ENCODE data around the gene ACSL3. TPM values are rescaled to one million over a fixed set of nuclear protein-coding genes. Genes with fewer than 3 reads are reported as not detected.

Gene ACSL3
- total RNA-seq, 1 donor from 2014 or later = 107 TPM

DNA sequence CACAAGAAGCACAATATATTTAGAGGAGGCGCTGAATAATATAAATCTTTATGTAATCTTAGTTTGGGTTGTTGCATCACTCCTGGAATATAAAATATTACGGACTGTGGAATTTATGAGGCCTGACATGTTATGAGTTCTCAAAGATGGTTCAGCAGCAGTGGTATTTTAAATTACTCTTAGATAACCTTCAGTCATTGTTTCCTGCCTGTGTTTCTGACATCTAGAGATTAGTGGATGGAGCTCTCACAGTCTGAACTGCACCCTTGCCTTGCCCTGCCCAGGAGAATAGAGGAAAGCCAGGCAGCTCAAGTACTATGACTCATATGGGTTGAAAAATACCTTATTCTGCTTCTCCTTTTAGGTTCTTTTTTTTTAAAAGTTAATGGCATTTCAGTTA is 70.0 kb downstream of the ACSL3 start:
- no peak for DNase-seq (ENCODE audit: low spot score)
- Mint-ChIP-seq H3K9me3 (ENCODE audit: low read depth) (no peaks in the 10 kb centered on the region), H3K27me3 (ENCODE audit: low read depth) (no peaks in the 10 kb centered on the region), H3K4me1 (ENCODE audit: low read depth) (peaks cover 17% of the 10 kb centered on the region), H3K4me3 (ENCODE audit: unreplicated experiment) (no peak overlapping the region), H3K27ac (ENCODE audit: unreplicated experiment) (peak overlapping the region; percentile 65), H3K36me3 (ENCODE audit: low read depth) (peaks cover 26% of the 10 kb centered on the region)
- TF ChIP-seq, protein P1, sequence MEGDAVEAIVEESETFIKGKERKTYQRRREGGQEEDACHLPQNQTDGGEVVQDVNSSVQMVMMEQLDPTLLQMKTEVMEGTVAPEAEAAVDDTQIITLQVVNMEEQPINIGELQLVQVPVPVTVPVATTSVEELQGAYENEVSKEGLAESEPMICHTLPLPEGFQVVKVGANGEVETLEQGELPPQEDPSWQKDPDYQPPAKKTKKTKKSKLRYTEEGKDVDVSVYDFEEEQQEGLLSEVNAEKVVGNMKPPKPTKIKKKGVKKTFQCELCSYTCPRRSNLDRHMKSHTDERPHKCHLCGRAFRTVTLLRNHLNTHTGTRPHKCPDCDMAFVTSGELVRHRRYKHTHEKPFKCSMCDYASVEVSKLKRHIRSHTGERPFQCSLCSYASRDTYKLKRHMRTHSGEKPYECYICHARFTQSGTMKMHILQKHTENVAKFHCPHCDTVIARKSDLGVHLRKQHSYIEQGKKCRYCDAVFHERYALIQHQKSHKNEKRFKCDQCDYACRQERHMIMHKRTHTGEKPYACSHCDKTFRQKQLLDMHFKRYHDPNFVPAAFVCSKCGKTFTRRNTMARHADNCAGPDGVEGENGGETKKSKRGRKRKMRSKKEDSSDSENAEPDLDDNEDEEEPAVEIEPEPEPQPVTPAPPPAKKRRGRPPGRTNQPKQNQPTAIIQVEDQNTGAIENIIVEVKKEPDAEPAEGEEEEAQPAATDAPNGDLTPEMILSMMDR (IDR thresholded peaks at IDR 0.05) = no peak

DNA sequence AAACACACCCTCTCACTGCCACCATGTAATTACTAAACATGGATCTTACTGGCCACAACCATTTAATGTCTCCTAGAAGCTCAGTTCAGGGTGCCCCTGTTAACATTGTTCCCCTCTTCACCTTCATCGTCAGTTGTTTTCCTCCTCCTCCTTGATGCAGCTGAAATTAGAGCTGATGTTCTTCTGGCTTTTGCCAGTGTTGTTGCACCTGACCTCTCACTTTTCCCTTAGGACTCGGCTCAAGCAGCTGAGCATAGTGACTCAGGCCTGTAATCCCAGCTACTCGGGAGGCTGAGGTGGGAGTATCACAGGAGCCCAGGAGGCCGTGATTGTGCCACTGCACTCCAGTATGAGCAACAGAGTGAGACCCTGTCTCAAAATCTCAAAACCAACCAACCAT is 70.8 kb downstream of the ACSL3 start:
- peaks cover 30% of the 10 kb centered on the region for H3K36me3 Mint-ChIP-seq (ENCODE audit: low read depth)
- H3K4me1 Mint-ChIP-seq (ENCODE audit: low read depth) = peaks cover 17% of the 10 kb centered on the region
- no peak overlapping the region for H3K27ac Mint-ChIP-seq (ENCODE audit: unreplicated experiment)
- DNase-seq (ENCODE audit: low spot score) = no peak
- TF ChIP-seq, protein P1 (IDR thresholded peaks at IDR 0.05) = no peak
- H3K27me3 Mint-ChIP-seq (ENCODE audit: low read depth) = no peaks in the 10 kb centered on the region
- no peak overlapping the region for H3K4me3 Mint-ChIP-seq (ENCODE audit: unreplicated experiment)
- peaks cover 2% of the 10 kb centered on the region for H3K9me3 Mint-ChIP-seq (ENCODE audit: low read depth)

DNA sequence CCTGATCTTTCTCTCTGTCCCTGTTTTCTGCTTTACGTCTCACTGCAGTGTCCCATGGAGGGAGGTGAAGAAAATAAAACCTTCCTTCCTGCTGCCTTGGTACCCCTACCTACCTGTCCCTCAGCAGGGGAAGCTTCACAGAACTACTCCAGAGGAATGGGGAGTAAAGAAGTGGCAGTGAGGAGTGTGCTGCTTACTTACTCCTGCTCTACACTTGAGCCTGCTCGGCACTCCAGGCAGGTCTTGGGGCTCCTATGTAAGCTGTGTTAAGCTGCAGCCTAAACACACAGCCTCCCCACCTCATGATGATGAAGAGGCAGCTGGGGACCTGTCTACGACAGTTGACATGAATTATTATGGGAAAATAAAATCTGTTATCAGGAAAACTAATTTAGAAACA is 72.6 kb downstream of the ACSL3 start:
- no peak overlapping the region for H3K27ac Mint-ChIP-seq (ENCODE audit: unreplicated experiment)
- peaks cover 36% of the 10 kb centered on the region for H3K36me3 Mint-ChIP-seq (ENCODE audit: low read depth)
- H3K4me3 Mint-ChIP-seq (ENCODE audit: unreplicated experiment) = no peak overlapping the region

DNA sequence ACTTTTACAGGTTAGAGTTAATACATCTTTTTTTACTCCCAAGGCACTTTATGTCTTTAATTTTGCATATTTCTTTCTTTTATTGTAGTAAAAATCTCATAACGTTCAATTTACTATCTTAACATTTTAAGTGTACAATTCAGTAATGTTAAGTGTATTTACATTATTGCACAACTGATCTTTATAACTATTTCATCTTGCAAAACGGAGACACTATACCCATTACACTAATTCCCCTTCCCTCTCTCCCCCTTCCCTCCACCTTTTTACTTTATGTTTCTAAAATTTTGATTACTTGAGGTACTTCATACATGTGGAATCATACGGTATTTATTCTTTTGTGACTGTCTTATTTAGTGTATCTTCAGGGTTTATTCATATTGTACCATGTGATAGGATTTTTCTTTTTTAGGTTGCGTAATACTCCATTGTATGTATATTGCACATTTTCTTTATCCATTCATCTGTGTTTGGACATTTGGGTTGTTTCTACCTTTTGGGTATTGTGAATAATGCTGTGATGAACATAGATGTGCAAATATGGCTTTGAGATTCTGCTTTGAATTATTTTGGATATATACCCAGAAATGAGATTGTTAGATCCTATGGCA is 75.0 kb downstream of the ACSL3 start:
- peaks cover 9% of the 10 kb centered on the region for H3K9me3 Mint-ChIP-seq (ENCODE audit: low read depth)
- H3K4me3 Mint-ChIP-seq (ENCODE audit: unreplicated experiment) = no peak overlapping the region
- peaks cover 18% of the 10 kb centered on the region for H3K4me1 Mint-ChIP-seq (ENCODE audit: low read depth)
- H3K36me3 Mint-ChIP-seq (ENCODE audit: low read depth) = peaks cover 39% of the 10 kb centered on the region
- TF ChIP-seq, protein P1 (IDR thresholded peaks at IDR 0.05) = no peak
- no peak overlapping the region for H3K27ac Mint-ChIP-seq (ENCODE audit: unreplicated experiment)
- H3K27me3 Mint-ChIP-seq (ENCODE audit: low read depth) = no peaks in the 10 kb centered on the region
- DNase-seq (ENCODE audit: low spot score) = no peak

More for the DNA sequence above, 72.6 kb downstream of the ACSL3 start:
- peaks cover 12% of the 10 kb centered on the region for H3K4me1 Mint-ChIP-seq (ENCODE audit: low read depth)
- TF ChIP-seq, protein P1 (IDR thresholded peaks at IDR 0.05) = no peak
- no peaks in the 10 kb centered on the region for H3K27me3 Mint-ChIP-seq (ENCODE audit: low read depth)
- peaks cover 9% of the 10 kb centered on the region for H3K9me3 Mint-ChIP-seq (ENCODE audit: low read depth)
- DNase-seq (ENCODE audit: low spot score) = no peak

DNA sequence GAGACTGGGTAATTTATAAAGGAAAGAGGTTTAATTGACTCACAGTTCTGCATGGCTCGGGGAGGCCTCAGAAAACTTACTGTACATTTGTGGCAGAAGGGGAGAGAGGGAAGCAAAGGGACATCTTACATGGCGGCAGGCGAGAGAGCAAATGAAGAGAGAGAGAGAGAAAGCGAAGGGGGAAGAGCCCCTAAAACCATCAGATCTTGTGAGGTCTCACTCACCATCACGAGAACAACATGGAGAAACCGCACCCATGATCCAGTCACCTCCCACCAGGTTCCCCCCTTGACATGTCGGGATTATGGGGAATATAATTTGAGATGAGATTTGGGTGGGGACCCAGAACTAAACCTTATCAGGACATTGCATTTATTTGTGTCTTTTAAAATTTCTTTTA is 75.9 kb downstream of the ACSL3 start:
- Mint-ChIP-seq H3K36me3 (ENCODE audit: low read depth) (peaks cover 36% of the 10 kb centered on the region), H3K4me3 (ENCODE audit: unreplicated experiment) (no peak overlapping the region), H3K27ac (ENCODE audit: unreplicated experiment) (no peak overlapping the region), H3K27me3 (ENCODE audit: low read depth) (no peaks in the 10 kb centered on the region), H3K9me3 (ENCODE audit: low read depth) (peaks cover 9% of the 10 kb centered on the region), H3K4me1 (ENCODE audit: low read depth) (peaks cover 16% of the 10 kb centered on the region)
- DNase-seq (ENCODE audit: low spot score) = no peak
- TF ChIP-seq, protein P1 (IDR thresholded peaks at IDR 0.05) = no peak

Data from chondrocyte (in vitro differentiated cells).